Measurements from ENCODE around the gene ENHO.

DNA sequence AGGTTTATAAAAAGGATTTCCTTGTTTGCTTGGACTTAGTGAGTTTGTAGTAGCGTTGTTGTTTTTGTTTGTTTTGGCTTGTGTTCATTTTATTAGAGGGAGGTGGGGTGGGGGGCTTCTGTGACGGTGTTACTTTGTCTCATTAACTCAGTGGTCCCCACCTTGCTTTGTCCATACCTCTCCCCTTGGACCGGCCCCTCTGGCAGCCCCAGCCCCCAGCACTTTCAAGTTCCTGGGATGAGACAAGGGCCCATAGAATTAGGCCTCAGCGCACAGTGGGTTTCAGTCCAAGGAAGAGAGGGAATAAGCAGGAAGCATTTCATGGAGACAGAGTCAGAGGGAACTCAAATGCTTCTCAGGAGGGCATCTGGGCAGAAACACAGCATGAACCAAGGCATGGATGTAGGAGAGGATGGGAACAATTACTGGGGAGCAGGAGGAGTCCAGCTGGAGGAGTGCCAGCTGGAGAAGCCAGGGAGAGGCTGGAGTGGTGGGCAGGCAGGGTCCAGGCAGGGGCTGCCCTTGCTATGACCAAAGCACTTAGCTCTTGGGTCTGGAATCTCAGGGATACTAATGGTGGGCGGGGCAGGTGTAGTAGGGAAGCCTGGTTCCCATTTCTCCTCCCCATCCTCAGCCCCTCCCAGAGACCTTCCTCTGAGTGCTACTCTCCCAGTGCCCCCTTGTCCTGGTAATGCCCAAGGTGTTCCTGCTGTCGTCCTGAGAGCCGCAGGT, 23.5 kb upstream of the ENHO start:
- TF ChIP-seq REST (IDR thresholded peaks at IDR 0.05; ENCODE audit: insufficient read depth in 1 of 2, low read depth in 2 of 2, low read length in 2 of 2) (no peak), POLR2AphosphoS5 (IDR thresholded peaks at IDR 0.05; ENCODE audit: low read depth, low read length) (no peak), TAF1 (IDR thresholded peaks at IDR 0.05; ENCODE audit: borderline replicate concordance, insufficient read depth, low read length) (no peak)

All from PFSK-1 (cell line).